CD4-positive, alpha-beta T cell (primary cell): ENCODE results near the gene GPX3. TPM values are rescaled to one million over a fixed set of nuclear protein-coding genes. Genes with fewer than 3 reads are reported as not detected.

Experiments used
- ATAC-seq: fragments of 200-7000 bp; cut with Tn5 transposase; one replicate; pipeline ENCODE4 v1.10.0; 2022; ENCODE audit warnings: mild to moderate bottlenecking; ENCODE audit not compliant: poor library complexity
- CTCF ChIA-PET: fragments of 350-600 bp; sonication (Branson Sonifier 250); formaldehyde crosslinking; loops from one replicate; lab custom pipeline; 2021; ENCODE audit warnings: antibody characterized with exemption, inconsistent platforms; lab: Charles Lee
- POLR2A ChIA-PET: fragments of 350-600 bp; sonication (Branson Sonifier 250); formaldehyde crosslinking; loops from one replicate; lab custom pipeline; 2021; ENCODE audit warnings: antibody characterized with exemption, inconsistent platforms; lab: Charles Lee
- DNase-seq, 14 experiments: peaks; one replicate each; pipeline ENCODE4 v3.0.0-alpha.2; 2013 to 2020; ENCODE audit warnings: mixed read lengths in 2 of 14
- H3K27ac ChIP-seq, 2 donors: one replicate each; pipeline versions ENCODE4 v1.5.1 to v1.7.0; 2013; ENCODE audit warnings: low read length in 2 of 2, low read depth in 1 of 2, mild to moderate bottlenecking in 1 of 2
- H3K27me3 ChIP-seq, 2 experiments: 1 replicate in 1 of 2; 2 replicates in 1 of 2; pipeline versions ENCODE4 v1.6.1 to v1.7.0; 2013; ENCODE audit warnings: low read length in 2 of 2, control low read depth in 1 of 2, mild to moderate bottlenecking in 1 of 2, moderate library complexity in 1 of 2; ENCODE audit not compliant: insufficient read depth in 2 of 2, control insufficient read depth in 1 of 2
- H3K36me3 ChIP-seq: one replicate; pipeline ENCODE4 v1.6.1; 2013; ENCODE audit warnings: low read length, control low read depth; ENCODE audit not compliant: insufficient read depth
- H3K4me1 ChIP-seq: one replicate; pipeline ENCODE4 v1.6.1; 2013; ENCODE audit warnings: low read length, control low read depth; ENCODE audit not compliant: insufficient read depth
- H3K4me3 ChIP-seq: one replicate; pipeline ENCODE4 v1.5.1; 2013; ENCODE audit warnings: mild to moderate bottlenecking, low read length, moderate library complexity
- H3K9me3 ChIP-seq, 2 experiments: 1 replicate in 1 of 2; 2 replicates in 1 of 2; pipeline versions ENCODE4 v1.6.1 to v1.7.0; 2013; ENCODE audit warnings: low read length in 2 of 2, mild to moderate bottlenecking in 2 of 2, control low read depth in 1 of 2, moderate library complexity in 1 of 2; ENCODE audit not compliant: control insufficient read depth in 1 of 2, insufficient read depth in 1 of 2
- H3K27ac Mint-ChIP-seq: one replicate; pipeline ENCODE4 v1.8.0; 2020; ENCODE audit warnings: mixed read lengths
- H3K27me3 Mint-ChIP-seq: one replicate; pipeline ENCODE4 v1.8.0; 2021; ENCODE audit warnings: mixed read lengths
- H3K36me3 Mint-ChIP-seq: one replicate; pipeline ENCODE4 v1.8.0; 2021; ENCODE audit warnings: low read depth, mixed read lengths
- H3K4me1 Mint-ChIP-seq: one replicate; pipeline ENCODE4 v1.8.0; 2021; ENCODE audit warnings: low read depth, mixed read lengths
- H3K4me3 Mint-ChIP-seq: one replicate; pipeline ENCODE4 v1.8.0; 2020; ENCODE audit warnings: mild to moderate bottlenecking, mixed read lengths
- H3K9me3 Mint-ChIP-seq: one replicate; pipeline ENCODE4 v1.8.0; 2020; ENCODE audit warnings: mixed read lengths
- intact Hi-C, 2 experiments: fragments of 100-400 bp; cut with DNase I in 1 of 2; cut with micrococcal nuclease in 1 of 2; formaldehyde crosslinking; loops; one replicate each; pipeline versions ENCODE4 v1.15.1 to v1.9.0; 2023 to 2025; cut with DNase I, micrococcal nuclease
- total RNA-seq, 174 experiments: library from RNA in 2 of 174; stranded (reverse) in 2 of 174; gene quantifications; one replicate each; pipeline ENCODE4 v1.2.3 and lab custom pipeline; 2021 to 2026
- TF ChIP-seq, protein P1 (sequence below): fragments of 200-600 bp; IDR thresholded peaks from one replicate; pipeline ENCODE4 v1.8.0; 2022; ENCODE audit warnings: antibody characterized with exemption, mild to moderate bottlenecking

Gene GPX3
- total RNA-seq, 2 experiments from 2014 or later: 0.58 TPM; not detected in 1

DNA sequence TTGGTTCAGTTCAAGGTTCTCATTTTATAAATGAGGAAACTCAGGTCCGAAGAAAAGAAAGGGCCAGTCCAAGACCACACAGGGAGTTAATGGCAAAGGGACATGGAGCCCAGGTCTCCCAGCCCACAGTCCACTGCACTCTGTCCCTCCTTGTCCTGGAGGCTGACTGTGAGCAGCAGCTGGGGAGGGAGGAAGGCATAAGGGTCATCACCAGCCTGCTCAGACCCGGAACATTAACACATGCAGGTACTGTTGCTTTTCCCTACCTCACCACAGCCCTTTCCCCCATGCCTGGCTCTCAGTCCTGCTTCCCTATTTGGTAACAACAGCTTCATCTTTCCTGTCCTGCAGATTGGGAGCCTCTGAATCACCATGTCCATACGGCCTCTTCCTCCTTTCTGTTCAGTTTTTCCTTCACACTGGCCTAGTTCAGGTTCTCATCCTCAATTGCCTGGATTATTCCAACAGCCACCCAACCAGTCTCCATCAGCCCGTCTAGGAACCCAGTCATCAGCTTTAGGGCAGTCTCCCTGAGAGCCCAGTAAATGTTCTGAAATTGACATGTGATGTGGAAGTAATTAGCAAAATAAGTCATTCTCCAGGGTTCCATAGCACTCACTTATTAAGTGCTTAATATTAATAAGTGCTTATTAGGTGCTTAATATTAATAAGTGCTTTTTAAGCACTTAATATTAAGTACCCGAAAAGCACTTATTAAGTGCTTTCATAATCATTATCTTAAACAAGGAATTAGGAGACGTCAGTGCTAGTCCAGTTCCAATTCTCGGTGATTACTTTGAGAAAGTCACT, 4.3 kb downstream of the GPX3 start:
- TF ChIP-seq, protein P1, sequence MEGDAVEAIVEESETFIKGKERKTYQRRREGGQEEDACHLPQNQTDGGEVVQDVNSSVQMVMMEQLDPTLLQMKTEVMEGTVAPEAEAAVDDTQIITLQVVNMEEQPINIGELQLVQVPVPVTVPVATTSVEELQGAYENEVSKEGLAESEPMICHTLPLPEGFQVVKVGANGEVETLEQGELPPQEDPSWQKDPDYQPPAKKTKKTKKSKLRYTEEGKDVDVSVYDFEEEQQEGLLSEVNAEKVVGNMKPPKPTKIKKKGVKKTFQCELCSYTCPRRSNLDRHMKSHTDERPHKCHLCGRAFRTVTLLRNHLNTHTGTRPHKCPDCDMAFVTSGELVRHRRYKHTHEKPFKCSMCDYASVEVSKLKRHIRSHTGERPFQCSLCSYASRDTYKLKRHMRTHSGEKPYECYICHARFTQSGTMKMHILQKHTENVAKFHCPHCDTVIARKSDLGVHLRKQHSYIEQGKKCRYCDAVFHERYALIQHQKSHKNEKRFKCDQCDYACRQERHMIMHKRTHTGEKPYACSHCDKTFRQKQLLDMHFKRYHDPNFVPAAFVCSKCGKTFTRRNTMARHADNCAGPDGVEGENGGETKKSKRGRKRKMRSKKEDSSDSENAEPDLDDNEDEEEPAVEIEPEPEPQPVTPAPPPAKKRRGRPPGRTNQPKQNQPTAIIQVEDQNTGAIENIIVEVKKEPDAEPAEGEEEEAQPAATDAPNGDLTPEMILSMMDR: no peak
- no peaks in the 10 kb centered on the region for H3K27me3 ChIP-seq
- intact Hi-C loops: no loop called here
- no peak overlapping the region for H3K4me3 ChIP-seq
- peaks cover 31% of the 10 kb centered on the region for H3K36me3 ChIP-seq
- no peak overlapping the region for H3K27ac ChIP-seq
- ChIA-PET CTCF (no interaction called here), POLR2A (no interaction called here)
- H3K4me3 Mint-ChIP-seq: no peak overlapping the region
- H3K4me1 Mint-ChIP-seq: peaks cover 25% of the 10 kb centered on the region
- DNase-seq (no peak), ATAC-seq (no peak)
- no peaks in the 10 kb centered on the region for H3K27me3 Mint-ChIP-seq
- H3K27ac Mint-ChIP-seq: no peak overlapping the region
- H3K36me3 Mint-ChIP-seq: peaks cover 23% of the 10 kb centered on the region
- no peaks in the 10 kb centered on the region for H3K9me3 Mint-ChIP-seq
- H3K4me1 ChIP-seq: peaks cover 16% of the 10 kb centered on the region
- H3K9me3 ChIP-seq: no peaks in the 10 kb centered on the region

DNA sequence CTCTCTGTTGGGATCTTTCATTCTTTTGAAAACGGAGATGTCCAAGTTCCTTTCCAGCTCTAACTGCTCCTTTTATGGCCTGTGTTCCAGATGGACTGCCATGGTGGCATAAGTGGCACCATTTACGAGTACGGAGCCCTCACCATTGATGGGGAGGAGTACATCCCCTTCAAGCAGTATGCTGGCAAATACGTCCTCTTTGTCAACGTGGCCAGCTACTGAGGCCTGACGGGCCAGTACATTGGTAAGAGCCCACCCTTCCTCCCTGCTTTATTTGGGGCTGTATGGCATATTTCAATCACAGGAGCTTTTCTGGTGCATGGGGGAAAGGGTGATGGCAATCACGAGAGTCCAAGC, 4.8 kb downstream of the GPX3 start:
- Mint-ChIP-seq H3K36me3 (peaks cover 29% of the 10 kb centered on the region), H3K9me3 (no peaks in the 10 kb centered on the region), H3K27ac (no peak overlapping the region), H3K4me3 (no peak overlapping the region), H3K4me1 (peaks cover 19% of the 10 kb centered on the region), H3K27me3 (no peaks in the 10 kb centered on the region)
- Histone ChIP-seq H3K36me3 (peaks cover 37% of the 10 kb centered on the region), H3K4me3 (no peak overlapping the region), H3K4me1 (peaks cover 12% of the 10 kb centered on the region), H3K27ac (no peak overlapping the region), H3K27me3 (no peaks in the 10 kb centered on the region), H3K9me3 (no peaks in the 10 kb centered on the region)
- DNase-seq (no peak), ATAC-seq (no peak)
- TF ChIP-seq, protein P1: no peak
- ChIA-PET CTCF (no interaction called here), POLR2A (no interaction called here)
- intact Hi-C loops: no loop called here

DNA sequence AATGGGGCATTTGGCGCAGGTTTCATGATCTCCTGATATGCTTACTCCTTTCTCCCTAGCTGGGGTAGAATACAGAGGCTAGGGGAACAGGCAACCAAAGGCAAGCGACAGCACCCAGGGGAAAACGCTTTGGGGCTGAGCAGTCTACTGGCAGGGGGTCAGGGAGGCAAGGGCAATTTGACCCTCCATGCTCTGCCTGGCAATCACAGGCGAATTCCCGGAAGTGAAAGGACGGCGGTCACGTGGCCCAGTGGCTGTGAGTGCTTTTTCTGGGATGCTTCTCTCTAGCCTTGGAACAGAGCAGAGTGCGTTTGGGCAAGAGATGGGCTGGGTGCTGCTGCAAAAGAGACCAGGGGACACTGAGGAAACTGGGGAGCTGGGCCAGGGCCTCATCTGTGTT, 5.7 kb downstream of the GPX3 start:
- intact Hi-C loops: no loop called here

More for the DNA sequence above, 5.7 kb downstream of the GPX3 start:
- H3K36me3 ChIP-seq: peaks cover 46% of the 10 kb centered on the region
- DNase-seq (no peak), ATAC-seq (no peak)
- no peaks in the 10 kb centered on the region for H3K9me3 ChIP-seq
- no peaks in the 10 kb centered on the region for H3K9me3 Mint-ChIP-seq
- no peak overlapping the region for H3K4me3 Mint-ChIP-seq
- peaks cover 14% of the 10 kb centered on the region for H3K4me1 Mint-ChIP-seq
- no peaks in the 10 kb centered on the region for H3K27me3 Mint-ChIP-seq
- no peak overlapping the region for H3K4me3 ChIP-seq
- peaks cover 37% of the 10 kb centered on the region for H3K36me3 Mint-ChIP-seq
- TF ChIP-seq, protein P1: no peak
- no peak overlapping the region for H3K27ac Mint-ChIP-seq
- ChIA-PET POLR2A (no interaction called here), CTCF (no interaction called here)
- peaks cover 3% of the 10 kb centered on the region for H3K4me1 ChIP-seq
- H3K27me3 ChIP-seq: no peaks in the 10 kb centered on the region
- no peak overlapping the region for H3K27ac ChIP-seq
